ENCODE measurements around the gene RXRB.
A peak's percentile ranks its signal among the peaks of the same experiment; 100 is the strongest.

The RXRB gene

DNA sequence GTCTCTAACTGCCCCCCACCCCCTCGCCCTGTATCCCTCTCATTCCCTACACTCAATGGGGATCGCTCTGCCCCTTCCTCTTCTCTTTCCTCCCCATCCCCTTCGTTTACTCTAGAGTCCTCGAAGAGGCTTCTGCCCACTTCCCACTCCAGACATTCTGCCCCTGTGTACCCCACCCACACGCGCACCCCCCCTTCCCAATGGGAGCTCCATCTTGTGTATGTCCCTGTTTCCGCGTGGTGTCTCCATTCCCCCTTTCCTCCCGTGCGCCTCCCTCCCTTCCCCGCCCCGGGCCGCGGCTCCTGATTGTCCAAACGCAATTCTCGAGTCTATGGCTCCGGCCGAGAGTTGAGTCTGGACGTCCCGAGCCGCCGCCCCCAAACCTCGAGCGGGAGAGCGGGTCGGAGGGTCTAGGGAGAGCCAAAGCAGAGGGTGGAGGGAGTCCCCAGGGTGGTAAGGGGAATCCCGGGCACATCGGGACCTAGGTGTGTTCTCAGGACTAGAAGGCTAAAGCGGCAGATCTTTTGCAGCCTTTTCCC lies 7.2 kb upstream of the RXRB start:
- Histone ChIP-seq H3K4me1 (ENCODE audit: control insufficient read depth, insufficient read depth, low read length) (peaks cover 15% of the 10 kb centered on the region), H3K27ac (ENCODE audit: extremely low read depth, low read depth, low read length) (peak overlapping the region; percentile 95), H3K9me3 (ENCODE audit: control insufficient read depth, insufficient read depth, low read depth, low read length) (no peaks in the 10 kb centered on the region), H3K4me3 (ENCODE audit: low read depth, low read length) (peak overlapping the region; percentile 88), H3K36me3 (ENCODE audit: control insufficient read depth in 2 of 2, insufficient read depth in 1 of 2, low read length in 2 of 2) (peaks cover 11 to 41% of the 10 kb centered on the region in 2 experiments)
- POLR2A ChIA-PET: interaction anchor here (0.6 to 2.8 kb wide), 14 partner anchors 8 to 237 kb away, joined by 3 to 25 read pairs (median 6); partner anchors contain the start of genes RPS18, RXRB, SLC39A7 and VPS52
- CTCF ChIA-PET: interaction anchor here (0.6 to 3.9 kb wide), 2 partner anchors 10 to 40 kb away, joined by 3 to 30 read pairs; no protein-coding TSS in a partner anchor
- TF ChIP-seq SP2 (tag by site-specific recombination; IDR thresholded peaks at IDR 0.05) (peak; percentile 3), ZNF76 (tag by site-specific recombination; IDR thresholded peaks at IDR 0.05; ENCODE audit: borderline replicate concordance, low read depth) (0 out of 2 replicates have a peak, but pooled peaks have one; percentile 11), ZNF843 (tag by site-specific recombination; IDR thresholded peaks at IDR 0.05) (0 out of 2 replicates have a peak, but pooled peaks have one; percentile 30), ZNF366 (tag by site-specific recombination; conservative IDR thresholded peaks at IDR 0.05) (peak; percentile 49), ZFHX2 (tag by site-specific recombination; conservative IDR thresholded peaks at IDR 0.05) (peak; percentile 64; the same call in 1 of the 2 replicates), SALL2 (tag by site-specific recombination; IDR thresholded peaks at IDR 0.05; ENCODE audit: borderline replicate concordance) (no peak), ZNF341 (tag by site-specific recombination; IDR thresholded peaks at IDR 0.05; ENCODE audit: low read depth) (peak; percentile 28; the same call in 1 of the 2 replicates), ZNF776 (tag by site-specific recombination; IDR thresholded peaks at IDR 0.05; ENCODE audit: borderline replicate concordance) (no peak), WT1 (tag by site-specific recombination; IDR thresholded peaks at IDR 0.05) (peak; percentile 45; the same call in 1 of the 2 replicates), ZNF544 (tag by site-specific recombination; IDR thresholded peaks at IDR 0.05) (no peak), MZF1 (tag by site-specific recombination; IDR thresholded peaks at IDR 0.05; ENCODE audit: borderline replicate concordance) (peak; percentile 80), EGR2 (tag by site-specific recombination; IDR thresholded peaks at IDR 0.05; ENCODE audit: low read depth) (peak; percentile 44; the same call in 1 of the 2 replicates), ZNF791 (tag by site-specific recombination; IDR thresholded peaks at IDR 0.05) (no peak), ZNF112 (tag by site-specific recombination; IDR thresholded peaks at IDR 0.05) (no peak), ZNF701 (tag by site-specific recombination; IDR thresholded peaks at IDR 0.05) (0 out of 2 replicates have a peak, but pooled peaks have one; percentile 25)
- TF ChIP-seq, protein P1, sequence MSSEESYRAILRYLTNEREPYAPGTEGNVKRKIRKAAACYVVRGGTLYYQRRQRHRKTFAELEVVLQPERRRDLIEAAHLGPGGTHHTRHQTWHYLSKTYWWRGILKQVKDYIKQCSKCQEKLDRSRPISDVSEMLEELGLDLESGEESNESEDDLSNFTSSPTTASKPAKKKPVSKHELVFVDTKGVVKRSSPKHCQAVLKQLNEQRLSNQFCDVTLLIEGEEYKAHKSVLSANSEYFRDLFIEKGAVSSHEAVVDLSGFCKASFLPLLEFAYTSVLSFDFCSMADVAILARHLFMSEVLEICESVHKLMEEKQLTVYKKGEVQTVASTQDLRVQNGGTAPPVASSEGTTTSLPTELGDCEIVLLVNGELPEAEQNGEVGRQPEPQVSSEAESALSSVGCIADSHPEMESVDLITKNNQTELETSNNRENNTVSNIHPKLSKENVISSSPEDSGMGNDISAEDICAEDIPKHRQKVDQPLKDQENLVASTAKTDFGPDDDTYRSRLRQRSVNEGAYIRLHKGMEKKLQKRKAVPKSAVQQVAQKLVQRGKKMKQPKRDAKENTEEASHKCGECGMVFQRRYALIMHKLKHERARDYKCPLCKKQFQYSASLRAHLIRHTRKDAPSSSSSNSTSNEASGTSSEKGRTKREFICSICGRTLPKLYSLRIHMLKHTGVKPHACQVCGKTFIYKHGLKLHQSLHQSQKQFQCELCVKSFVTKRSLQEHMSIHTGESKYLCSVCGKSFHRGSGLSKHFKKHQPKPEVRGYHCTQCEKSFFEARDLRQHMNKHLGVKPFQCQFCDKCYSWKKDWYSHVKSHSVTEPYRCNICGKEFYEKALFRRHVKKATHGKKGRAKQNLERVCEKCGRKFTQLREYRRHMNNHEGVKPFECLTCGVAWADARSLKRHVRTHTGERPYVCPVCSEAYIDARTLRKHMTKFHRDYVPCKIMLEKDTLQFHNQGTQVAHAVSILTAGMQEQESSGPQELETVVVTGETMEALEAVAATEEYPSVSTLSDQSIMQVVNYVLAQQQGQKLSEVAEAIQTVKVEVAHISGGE (tag by site-specific recombination; conservative IDR thresholded peaks at IDR 0.05; ENCODE audit: low read depth): peak; percentile 70
- TF ChIP-seq, protein P2, sequence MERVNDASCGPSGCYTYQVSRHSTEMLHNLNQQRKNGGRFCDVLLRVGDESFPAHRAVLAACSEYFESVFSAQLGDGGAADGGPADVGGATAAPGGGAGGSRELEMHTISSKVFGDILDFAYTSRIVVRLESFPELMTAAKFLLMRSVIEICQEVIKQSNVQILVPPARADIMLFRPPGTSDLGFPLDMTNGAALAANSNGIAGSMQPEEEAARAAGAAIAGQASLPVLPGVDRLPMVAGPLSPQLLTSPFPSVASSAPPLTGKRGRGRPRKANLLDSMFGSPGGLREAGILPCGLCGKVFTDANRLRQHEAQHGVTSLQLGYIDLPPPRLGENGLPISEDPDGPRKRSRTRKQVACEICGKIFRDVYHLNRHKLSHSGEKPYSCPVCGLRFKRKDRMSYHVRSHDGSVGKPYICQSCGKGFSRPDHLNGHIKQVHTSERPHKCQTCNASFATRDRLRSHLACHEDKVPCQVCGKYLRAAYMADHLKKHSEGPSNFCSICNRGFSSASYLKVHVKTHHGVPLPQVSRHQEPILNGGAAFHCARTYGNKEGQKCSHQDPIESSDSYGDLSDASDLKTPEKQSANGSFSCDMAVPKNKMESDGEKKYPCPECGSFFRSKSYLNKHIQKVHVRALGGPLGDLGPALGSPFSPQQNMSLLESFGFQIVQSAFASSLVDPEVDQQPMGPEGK (tag by site-specific recombination; IDR thresholded peaks at IDR 0.05): peak; percentile 24
- TF ChIP-seq, protein P3, sequence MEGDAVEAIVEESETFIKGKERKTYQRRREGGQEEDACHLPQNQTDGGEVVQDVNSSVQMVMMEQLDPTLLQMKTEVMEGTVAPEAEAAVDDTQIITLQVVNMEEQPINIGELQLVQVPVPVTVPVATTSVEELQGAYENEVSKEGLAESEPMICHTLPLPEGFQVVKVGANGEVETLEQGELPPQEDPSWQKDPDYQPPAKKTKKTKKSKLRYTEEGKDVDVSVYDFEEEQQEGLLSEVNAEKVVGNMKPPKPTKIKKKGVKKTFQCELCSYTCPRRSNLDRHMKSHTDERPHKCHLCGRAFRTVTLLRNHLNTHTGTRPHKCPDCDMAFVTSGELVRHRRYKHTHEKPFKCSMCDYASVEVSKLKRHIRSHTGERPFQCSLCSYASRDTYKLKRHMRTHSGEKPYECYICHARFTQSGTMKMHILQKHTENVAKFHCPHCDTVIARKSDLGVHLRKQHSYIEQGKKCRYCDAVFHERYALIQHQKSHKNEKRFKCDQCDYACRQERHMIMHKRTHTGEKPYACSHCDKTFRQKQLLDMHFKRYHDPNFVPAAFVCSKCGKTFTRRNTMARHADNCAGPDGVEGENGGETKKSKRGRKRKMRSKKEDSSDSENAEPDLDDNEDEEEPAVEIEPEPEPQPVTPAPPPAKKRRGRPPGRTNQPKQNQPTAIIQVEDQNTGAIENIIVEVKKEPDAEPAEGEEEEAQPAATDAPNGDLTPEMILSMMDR (tag by site-specific recombination; IDR thresholded peaks at IDR 0.05): peak; percentile 12; the same call in 1 of the 2 replicates
- TF ChIP-seq, protein P4, sequence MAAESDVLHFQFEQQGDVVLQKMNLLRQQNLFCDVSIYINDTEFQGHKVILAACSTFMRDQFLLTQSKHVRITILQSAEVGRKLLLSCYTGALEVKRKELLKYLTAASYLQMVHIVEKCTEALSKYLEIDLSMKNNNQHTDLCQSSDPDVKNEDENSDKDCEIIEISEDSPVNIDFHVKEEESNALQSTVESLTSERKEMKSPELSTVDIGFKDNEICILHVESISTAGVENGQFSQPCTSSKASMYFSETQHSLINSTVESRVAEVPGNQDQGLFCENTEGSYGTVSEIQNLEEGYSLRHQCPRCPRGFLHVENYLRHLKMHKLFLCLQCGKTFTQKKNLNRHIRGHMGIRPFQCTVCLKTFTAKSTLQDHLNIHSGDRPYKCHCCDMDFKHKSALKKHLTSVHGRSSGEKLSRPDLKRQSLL (tag by site-specific recombination; IDR thresholded peaks at IDR 0.05): 0 out of 2 replicates have a peak, but pooled peaks have one; percentile 23
- TF ChIP-seq, protein P5, sequence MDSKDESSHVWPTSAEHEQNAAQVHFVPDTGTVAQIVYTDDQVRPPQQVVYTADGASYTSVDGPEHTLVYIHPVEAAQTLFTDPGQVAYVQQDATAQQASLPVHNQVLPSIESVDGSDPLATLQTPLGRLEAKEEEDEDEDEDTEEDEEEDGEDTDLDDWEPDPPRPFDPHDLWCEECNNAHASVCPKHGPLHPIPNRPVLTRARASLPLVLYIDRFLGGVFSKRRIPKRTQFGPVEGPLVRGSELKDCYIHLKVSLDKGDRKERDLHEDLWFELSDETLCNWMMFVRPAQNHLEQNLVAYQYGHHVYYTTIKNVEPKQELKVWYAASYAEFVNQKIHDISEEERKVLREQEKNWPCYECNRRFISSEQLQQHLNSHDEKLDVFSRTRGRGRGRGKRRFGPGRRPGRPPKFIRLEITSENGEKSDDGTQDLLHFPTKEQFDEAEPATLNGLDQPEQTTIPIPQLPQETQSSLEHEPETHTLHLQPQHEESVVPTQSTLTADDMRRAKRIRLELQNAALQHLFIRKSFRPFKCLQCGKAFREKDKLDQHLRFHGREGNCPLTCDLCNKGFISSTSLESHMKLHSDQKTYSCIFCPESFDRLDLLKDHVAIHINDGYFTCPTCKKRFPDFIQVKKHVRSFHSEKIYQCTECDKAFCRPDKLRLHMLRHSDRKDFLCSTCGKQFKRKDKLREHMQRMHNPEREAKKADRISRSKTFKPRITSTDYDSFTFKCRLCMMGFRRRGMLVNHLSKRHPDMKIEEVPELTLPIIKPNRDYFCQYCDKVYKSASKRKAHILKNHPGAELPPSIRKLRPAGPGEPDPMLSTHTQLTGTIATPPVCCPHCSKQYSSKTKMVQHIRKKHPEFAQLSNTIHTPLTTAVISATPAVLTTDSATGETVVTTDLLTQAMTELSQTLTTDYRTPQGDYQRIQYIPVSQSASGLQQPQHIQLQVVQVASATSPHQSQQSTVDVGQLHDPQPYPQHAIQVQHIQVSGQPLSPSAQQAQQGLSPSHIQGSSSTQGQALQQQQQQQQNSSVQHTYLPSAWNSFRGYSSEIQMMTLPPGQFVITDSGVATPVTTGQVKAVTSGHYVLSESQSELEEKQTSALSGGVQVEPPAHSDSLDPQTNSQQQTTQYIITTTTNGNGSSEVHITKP (tag by site-specific recombination; IDR thresholded peaks at IDR 0.05): 0 out of 2 replicates have a peak, but pooled peaks have one; percentile 9
- TF ChIP-seq, protein P6, sequence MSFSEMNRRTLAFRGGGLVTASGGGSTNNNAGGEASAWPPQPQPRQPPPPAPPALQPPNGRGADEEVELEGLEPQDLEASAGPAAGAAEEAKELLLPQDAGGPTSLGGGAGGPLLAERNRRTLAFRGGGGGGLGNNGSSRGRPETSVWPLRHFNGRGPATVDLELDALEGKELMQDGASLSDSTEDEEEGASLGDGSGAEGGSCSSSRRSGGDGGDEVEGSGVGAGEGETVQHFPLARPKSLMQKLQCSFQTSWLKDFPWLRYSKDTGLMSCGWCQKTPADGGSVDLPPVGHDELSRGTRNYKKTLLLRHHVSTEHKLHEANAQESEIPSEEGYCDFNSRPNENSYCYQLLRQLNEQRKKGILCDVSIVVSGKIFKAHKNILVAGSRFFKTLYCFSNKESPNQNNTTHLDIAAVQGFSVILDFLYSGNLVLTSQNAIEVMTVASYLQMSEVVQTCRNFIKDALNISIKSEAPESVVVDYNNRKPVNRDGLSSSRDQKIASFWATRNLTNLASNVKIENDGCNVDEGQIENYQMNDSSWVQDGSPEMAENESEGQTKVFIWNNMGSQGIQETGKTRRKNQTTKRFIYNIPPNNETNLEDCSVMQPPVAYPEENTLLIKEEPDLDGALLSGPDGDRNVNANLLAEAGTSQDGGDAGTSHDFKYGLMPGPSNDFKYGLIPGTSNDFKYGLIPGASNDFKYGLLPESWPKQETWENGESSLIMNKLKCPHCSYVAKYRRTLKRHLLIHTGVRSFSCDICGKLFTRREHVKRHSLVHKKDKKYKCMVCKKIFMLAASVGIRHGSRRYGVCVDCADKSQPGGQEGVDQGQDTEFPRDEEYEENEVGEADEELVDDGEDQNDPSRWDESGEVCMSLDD (tag by site-specific recombination; IDR thresholded peaks at IDR 0.05): peak; percentile 92
